ENCODE data around the gene AIPL1. TPM values are rescaled to one million over a fixed set of nuclear protein-coding genes. Genes with fewer than 3 reads are reported as not detected.

Gene AIPL1
- total RNA-seq, 1 donor from 2014 or later, result not detected

DNA sequence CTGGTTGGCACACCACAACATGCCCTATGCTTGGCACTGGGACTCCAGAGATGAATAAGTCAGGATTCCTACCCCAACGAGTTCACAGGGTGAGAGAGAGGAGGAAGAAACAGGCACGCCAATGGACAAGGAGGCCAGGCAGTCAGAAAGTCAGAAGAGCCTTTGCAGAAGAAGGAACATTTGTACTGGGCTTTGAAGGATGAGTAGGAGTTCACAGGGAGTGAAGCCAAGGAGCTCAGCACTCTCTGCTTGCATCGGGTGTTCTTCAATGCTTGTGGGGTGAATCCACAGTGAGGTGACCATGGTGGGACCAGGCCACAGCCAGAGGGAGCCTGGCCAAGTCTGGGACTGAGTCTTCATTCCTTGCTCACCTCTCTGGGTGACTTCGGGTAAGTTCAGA, 47.5 kb downstream of the AIPL1 start:
- Mint-ChIP-seq H3K4me1 (ENCODE audit: unreplicated experiment) (no peaks in the 10 kb centered on the region), H3K36me3 (ENCODE audit: low read depth, unreplicated experiment) (no peaks in the 10 kb centered on the region), H3K27ac (ENCODE audit: unreplicated experiment) (no peak overlapping the region), H3K4me3 (ENCODE audit: unreplicated experiment) (no peak overlapping the region), H3K27me3 (ENCODE audit: unreplicated experiment) (no peaks in the 10 kb centered on the region), H3K9me3 (ENCODE audit: unreplicated experiment) (no peaks in the 10 kb centered on the region)
- TF ChIP-seq, protein P1, sequence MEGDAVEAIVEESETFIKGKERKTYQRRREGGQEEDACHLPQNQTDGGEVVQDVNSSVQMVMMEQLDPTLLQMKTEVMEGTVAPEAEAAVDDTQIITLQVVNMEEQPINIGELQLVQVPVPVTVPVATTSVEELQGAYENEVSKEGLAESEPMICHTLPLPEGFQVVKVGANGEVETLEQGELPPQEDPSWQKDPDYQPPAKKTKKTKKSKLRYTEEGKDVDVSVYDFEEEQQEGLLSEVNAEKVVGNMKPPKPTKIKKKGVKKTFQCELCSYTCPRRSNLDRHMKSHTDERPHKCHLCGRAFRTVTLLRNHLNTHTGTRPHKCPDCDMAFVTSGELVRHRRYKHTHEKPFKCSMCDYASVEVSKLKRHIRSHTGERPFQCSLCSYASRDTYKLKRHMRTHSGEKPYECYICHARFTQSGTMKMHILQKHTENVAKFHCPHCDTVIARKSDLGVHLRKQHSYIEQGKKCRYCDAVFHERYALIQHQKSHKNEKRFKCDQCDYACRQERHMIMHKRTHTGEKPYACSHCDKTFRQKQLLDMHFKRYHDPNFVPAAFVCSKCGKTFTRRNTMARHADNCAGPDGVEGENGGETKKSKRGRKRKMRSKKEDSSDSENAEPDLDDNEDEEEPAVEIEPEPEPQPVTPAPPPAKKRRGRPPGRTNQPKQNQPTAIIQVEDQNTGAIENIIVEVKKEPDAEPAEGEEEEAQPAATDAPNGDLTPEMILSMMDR (IDR thresholded peaks at IDR 0.05; ENCODE audit: unreplicated experiment), result no peak
- DNase-seq (ENCODE audit: low spot score), result no peak

DNA sequence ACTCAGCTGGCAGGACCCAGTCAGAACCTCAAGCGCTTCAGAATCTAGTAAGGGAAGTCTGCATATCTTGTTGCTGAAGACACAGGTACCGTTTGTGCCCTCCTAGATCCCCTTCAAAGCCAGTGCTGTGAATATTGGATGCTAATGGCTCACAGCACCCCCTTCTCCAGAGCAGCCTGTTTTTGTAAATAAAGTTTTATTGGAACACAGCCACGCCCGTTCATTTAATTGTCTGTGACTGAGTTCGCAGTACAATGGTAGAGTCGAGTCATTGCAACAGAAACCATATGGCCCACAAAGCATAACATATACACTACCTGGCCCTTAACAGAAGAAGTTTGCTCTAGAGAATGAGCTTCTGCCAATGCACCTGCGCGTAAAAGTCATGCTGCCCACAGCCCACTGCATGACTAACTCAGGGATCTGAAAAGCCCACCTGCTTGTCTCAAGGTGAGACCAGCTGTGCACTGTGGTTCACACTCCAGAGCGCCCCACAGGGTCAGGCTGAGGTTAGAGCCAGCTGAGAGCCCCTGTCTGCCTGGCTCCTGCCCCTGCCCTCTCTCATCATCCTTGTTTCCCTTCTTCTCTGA, 48.8 kb downstream of the AIPL1 start:
- Mint-ChIP-seq H3K4me3 (ENCODE audit: unreplicated experiment) (no peak overlapping the region), H3K9me3 (ENCODE audit: unreplicated experiment) (no peaks in the 10 kb centered on the region), H3K36me3 (ENCODE audit: low read depth, unreplicated experiment) (no peaks in the 10 kb centered on the region), H3K27ac (ENCODE audit: unreplicated experiment) (no peak overlapping the region), H3K27me3 (ENCODE audit: unreplicated experiment) (no peaks in the 10 kb centered on the region), H3K4me1 (ENCODE audit: unreplicated experiment) (no peaks in the 10 kb centered on the region)
- no peak for DNase-seq (ENCODE audit: low spot score)
- TF ChIP-seq, protein P1 (IDR thresholded peaks at IDR 0.05; ENCODE audit: unreplicated experiment), result no peak

GRCh38 chr17:6384481-6384880, 50.4 kb downstream of the AIPL1 start:
- Mint-ChIP-seq H3K4me1 (ENCODE audit: unreplicated experiment) (no peaks in the 10 kb centered on the region), H3K27ac (ENCODE audit: unreplicated experiment) (no peak overlapping the region), H3K36me3 (ENCODE audit: low read depth, unreplicated experiment) (no peaks in the 10 kb centered on the region), H3K4me3 (ENCODE audit: unreplicated experiment) (no peak overlapping the region), H3K9me3 (ENCODE audit: unreplicated experiment) (no peaks in the 10 kb centered on the region), H3K27me3 (ENCODE audit: unreplicated experiment) (no peaks in the 10 kb centered on the region)
- TF ChIP-seq, protein P1 (IDR thresholded peaks at IDR 0.05; ENCODE audit: unreplicated experiment), result no peak
- no peak for DNase-seq (ENCODE audit: low spot score)

DNA sequence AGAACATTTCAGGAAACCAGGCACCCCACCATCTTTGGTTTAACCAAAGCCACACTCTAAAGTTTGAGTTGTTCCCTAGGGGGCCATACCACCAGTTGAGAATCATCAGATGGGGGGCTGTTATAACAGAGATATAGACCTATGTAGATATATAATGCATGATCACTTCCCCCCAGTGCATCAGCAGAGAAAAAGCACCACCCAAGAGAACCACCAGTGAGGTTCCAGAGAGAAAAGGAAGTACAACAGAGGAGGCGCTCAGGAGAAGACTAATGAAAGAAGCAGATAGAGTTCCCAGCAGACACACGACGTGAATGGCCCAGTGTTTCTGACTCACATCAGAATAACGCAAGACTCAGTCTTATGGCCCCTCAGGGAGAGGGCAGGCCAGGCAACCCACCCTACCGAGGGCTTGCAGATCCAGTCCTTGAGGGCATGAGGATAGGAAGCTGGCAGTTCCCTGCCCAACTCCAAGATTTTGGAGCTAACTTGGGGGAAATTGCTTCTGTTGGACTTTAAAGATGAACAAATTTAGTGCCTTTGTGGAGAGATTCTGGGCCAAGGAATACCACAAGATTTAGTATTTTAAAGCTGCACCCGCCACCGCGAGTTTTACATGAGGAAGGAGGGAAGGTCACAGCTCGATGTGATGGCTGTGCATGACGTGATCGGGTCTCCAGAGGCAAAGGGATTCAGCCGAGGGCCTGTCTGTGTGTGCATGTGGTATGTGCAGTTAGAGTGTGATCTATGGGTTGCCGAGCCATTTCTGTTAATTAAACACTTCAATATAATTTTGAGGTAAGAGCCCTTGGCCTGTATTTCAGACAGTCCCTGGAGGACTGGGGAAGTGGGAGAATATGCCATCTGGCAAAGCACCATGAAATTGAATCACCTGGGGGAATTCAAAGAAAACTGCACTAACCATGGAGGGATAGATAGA, 53.1 kb downstream of the AIPL1 start:
- DNase-seq (ENCODE audit: low spot score), result no peak
- H3K4me1 Mint-ChIP-seq (ENCODE audit: unreplicated experiment), result peaks cover 3% of the 10 kb centered on the region
- no peak overlapping the region for H3K27ac Mint-ChIP-seq (ENCODE audit: unreplicated experiment)
- H3K27me3 Mint-ChIP-seq (ENCODE audit: unreplicated experiment), result peaks cover 2% of the 10 kb centered on the region
- H3K9me3 Mint-ChIP-seq (ENCODE audit: unreplicated experiment), result no peaks in the 10 kb centered on the region
- H3K4me3 Mint-ChIP-seq (ENCODE audit: unreplicated experiment), result no peak overlapping the region
- TF ChIP-seq, protein P1 (IDR thresholded peaks at IDR 0.05; ENCODE audit: unreplicated experiment), result no peak
- H3K36me3 Mint-ChIP-seq (ENCODE audit: low read depth, unreplicated experiment), result no peaks in the 10 kb centered on the region

DNA sequence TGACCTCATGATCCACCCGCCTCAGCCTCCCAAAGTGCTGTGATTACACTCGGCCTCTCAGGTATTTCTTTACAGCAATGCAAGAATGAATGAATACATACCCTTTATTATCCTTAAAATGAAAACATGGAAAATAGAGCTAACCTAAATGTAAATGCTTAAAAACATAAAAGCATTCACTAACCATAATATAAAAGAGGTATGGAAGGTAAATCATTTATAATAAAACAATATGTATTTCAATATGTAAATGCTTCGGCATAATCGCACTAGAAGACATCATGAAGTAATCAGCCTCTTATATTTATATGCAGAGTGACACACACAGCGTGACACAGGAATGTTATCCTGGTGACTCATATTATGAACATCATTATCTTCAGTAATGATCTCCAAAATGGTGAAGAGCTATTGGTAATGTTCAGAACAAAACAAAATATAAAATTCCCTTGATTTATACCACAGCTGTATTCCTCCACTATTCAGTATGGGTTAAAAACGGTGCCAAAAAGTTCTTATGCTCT, 53.9 kb downstream of the AIPL1 start:
- peaks cover 2% of the 10 kb centered on the region for H3K27me3 Mint-ChIP-seq (ENCODE audit: unreplicated experiment)
- H3K4me1 Mint-ChIP-seq (ENCODE audit: unreplicated experiment), result peaks cover 3% of the 10 kb centered on the region
- TF ChIP-seq, protein P1 (IDR thresholded peaks at IDR 0.05; ENCODE audit: unreplicated experiment), result no peak
- H3K36me3 Mint-ChIP-seq (ENCODE audit: low read depth, unreplicated experiment), result no peaks in the 10 kb centered on the region
- H3K4me3 Mint-ChIP-seq (ENCODE audit: unreplicated experiment), result no peak overlapping the region
- DNase-seq (ENCODE audit: low spot score), result no peak
- H3K9me3 Mint-ChIP-seq (ENCODE audit: unreplicated experiment), result no peaks in the 10 kb centered on the region
- H3K27ac Mint-ChIP-seq (ENCODE audit: unreplicated experiment), result no peak overlapping the region

All from endothelial cell (in vitro differentiated cells).